CD4-positive, alpha-beta T cell treated with Interleukin-15 for 1 hour (primary cell): ENCODE measurements around the gene ADAR.

Source experiments
- DNase-seq: peaks from one replicate; pipeline ENCODE4 v3.0.0-alpha.2; 2020

The ADAR gene

GRCh38 chr1:154557248-154557938 lies 50.6 kb downstream of the ADAR start:
- no peak for DNase-seq

DNA sequence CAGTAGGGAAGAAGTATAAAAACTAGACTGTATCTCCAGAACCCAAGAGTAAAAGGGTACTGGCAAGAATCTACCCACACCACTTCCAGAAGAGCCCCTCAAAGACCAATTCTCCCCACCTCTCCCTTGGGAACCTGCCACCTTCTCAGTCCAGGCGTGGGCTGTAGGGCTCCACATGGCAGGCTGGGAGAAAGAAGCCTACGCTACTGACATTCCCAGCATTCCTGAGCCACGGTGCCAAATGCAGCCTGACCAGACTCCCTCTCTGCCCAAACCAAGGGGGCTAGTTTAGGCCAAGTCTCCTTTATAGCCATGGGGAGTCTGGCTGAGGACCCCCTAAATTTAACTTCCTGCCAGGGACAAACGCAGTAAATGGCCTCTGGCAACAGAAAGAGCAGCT lies 51.6 kb downstream of the ADAR start:
- no peak for DNase-seq

- DNase-seq, result no peak
These were observed 54.6 kb downstream of the ADAR start for GRCh38 chr1:154553056-154554030.

- no peak for DNase-seq
These were observed 56.0 kb downstream of the ADAR start for GRCh38 chr1:154552036-154552435.

GRCh38 chr1:154551474-154551873 lies 56.5 kb downstream of the ADAR start:
- no peak for DNase-seq

GRCh38 chr1:154550657-154551056 lies 57.3 kb downstream of the ADAR start:
- no peak for DNase-seq

DNA sequence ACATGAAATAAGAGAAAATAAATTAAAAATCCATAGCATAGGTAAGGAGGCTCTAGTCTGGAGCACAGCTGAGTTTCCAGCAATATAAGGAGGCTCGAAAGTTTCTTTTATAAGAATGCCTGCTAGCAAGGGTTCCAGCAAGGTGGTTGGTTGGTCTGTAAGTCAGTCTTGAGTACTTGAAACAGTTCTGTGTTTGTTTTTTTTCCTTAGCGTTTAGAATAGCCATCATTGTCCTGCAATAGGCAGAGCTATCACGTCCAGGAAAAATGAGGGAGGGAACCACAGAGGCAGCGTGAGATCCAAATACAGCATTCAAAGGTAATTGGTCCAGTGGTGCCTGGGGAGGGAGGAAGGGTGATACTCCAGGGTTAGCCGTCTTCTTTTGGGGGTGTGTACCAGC lies 57.9 kb downstream of the ADAR start:
- no peak for DNase-seq

DNA sequence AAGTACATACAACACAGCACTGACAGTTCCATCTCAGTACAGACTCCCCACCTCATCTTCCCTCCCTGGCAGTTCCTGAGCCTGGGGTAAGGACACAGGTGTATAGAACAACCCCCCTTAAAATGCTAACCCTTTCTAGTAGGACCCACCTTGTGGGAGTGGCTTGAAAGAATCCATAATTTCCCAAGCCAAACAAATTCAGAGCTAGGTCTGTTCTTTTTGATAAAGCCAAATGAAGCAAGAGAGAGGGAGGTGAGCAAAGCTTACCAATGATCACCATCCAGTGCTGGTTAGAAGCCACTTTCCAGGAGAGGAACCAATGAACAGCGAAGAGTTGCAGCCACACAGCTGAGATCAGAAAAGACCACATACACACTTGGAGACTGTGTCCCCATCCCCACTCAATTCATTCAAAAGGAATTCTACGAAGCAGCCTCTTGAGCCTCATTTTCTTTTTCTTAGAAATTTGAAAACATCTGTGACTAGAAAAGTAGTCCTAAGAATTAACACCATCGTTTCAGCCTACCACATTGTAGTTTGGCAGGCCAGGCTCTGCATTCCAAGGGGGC lies 58.7 kb downstream of the ADAR start:
- no peak for DNase-seq

DNA sequence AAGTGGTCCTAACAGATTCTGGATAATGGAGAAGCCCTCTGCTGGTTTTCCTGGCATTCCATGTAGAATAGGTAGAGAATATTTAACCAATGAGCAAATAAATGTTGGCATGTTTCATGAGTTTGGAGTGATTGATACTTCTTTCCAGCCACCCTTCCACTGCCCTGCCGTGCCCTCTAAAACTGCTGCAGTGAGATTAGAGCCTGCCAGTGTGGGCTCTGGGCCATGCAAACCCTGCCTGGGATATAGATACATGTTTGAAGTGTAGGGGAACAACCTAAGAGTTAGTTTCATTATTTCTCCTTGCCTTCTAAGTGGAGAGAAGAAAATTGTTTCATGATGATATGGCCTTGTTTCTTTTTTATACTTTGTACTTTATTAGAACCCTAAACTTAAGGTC lies 60.0 kb downstream of the ADAR start:
- no peak for DNase-seq

DNA sequence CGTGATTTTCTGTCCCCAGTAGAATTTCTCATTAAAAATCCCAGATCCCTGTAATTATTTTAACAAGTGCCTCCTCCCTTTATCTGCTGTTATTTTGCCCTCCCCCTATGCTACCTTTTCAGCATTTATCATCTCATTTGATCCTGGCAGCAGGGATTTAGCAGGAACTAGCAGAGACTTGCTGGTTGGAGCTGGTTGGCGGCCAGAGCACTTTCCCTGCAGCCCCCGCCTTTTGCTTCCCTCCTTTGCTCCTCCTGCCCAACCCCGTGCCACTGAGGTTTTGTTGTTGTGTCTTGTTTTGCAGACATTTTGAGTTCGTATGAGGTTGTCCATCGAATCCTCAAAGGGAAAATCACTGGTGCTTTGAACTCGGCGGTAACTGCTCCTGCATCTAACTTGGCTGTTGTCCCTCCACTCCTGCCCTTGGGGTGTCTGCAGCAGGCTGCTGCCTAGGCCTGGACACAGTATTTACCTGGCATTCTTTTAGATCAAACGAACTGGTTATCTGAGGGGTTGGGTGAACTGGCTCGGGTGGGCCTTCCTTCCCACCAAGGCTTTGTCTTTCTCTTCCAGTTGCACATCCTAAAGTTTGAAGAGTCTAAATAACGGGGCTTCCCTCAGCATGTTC lies 60.8 kb downstream of the ADAR start:
- no peak for DNase-seq

DNA sequence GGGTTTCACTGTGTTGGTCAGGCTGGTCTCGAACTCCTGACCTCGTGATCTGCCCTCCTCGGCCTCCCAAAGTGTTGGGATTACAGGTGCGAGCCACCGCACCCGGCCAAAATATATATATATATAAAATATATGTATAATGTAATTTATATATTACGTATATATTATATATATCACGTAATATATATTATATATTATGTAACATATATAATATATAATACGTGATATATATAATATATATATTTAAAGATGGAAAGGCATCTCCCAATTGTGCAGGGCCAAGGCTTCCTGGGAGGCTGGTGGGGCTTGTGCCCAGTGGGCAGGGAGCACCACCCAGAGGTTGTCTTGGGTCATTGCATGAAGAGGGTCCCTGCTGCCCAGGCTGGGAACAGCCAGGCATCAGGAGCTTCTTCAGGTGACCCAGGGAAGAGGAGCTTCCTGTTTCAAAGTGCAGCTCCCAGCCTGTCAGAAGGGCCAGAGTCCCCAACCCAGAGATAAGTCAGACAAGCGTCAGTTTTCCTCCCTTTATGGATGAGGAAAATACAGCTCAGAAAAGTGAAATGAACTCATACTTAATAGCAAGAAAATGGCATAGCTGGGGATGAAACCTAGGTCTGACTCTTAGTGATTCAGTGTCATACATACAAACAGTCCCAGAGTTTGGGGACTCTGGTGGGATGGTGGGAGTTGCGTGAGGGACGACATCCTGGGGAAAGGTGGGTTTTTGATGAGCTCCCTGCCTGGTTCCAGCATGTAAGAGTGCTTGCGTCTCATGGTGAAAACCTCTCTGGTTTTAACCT lies 61.5 kb downstream of the ADAR start:
- DNase-seq, result peak; percentile 44

DNA sequence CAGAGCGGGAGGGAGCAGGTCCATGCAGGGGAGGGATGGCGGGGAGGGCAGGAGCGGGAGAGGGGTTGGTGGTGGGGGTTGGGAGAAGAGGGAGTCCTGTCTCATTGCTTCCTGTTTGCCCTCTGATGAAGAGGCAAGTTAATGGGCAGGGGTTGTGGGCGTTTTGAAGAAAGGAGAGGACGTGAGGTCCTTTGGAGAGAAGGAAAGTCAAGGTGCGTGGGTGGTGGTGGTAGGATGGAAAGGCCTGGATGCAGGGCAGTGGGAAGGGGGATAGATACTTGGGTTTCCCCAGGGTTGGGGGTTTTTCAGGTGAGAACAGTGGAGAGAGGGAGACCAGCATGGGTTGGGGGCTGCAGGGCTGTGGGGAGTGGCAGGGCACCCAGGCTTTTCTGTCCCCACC lies 66.8 kb downstream of the ADAR start:
- DNase-seq, result no peak

DNA sequence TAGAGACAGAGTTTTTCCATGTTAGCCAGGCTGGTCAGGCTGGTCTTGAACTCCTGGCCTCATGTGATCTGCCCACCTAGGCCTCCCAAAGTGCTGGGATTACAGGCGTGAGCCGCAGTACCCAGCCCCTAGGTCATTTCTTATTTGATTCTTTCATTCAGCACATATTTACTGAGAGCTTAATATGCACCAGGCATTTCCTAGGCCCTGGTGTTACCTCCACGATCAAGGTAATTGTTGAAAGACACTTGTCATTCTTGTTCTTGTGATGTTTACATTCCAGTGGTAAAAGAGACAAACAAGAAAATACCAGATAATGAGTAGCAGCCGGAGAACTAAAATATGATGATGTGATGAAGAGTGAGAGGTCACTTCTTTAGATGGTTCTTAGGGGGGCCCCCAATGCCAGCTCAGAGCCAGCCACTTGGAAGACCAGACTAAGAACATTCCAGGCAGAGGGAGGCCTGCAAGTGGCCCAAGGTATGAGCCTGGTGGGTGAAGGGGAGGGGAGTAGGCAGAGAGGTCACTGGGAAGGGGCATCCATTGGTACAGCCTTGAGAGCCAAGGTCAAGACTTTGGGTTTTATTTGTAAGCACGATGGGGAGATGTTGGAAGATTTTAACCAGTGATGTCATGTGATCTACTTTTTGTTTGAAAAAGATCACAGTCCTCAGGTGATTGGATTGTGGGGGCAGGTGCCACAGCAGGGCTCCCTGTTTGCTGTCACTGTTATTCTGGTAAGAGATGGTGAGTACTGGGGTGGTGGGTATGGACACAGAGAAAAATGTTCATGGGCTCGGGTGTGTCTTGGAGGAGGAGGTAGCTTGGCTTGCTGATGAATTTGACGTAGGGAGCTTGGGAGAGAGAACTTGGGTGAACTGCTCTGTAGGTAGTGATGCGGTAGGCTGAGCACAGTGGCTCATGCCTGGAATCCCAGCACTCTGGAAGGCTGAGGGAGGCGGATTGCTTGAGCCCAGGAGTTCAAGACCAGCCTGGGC lies 68.2 kb downstream of the ADAR start:
- DNase-seq, result no peak

DNA sequence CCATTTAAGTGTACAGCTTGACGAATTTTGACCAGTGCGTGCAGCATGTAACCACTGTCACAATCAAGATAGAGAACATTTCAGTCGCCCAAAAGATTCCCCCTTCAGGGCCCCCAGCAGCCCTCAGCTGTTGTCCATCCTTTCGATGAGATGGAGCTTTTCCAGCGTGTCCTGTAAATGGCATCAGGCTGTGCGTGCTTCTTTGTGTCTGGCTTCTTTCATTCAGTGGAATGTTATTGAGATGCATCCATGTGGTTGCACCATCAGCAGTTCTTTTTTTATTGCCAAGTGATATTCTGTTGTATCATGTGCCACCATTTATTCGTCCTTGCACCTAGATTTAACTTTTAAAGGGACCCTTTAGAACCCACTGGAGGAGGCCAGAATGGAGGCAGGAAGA lies 71.4 kb downstream of the ADAR start:
- DNase-seq, result no peak

DNA sequence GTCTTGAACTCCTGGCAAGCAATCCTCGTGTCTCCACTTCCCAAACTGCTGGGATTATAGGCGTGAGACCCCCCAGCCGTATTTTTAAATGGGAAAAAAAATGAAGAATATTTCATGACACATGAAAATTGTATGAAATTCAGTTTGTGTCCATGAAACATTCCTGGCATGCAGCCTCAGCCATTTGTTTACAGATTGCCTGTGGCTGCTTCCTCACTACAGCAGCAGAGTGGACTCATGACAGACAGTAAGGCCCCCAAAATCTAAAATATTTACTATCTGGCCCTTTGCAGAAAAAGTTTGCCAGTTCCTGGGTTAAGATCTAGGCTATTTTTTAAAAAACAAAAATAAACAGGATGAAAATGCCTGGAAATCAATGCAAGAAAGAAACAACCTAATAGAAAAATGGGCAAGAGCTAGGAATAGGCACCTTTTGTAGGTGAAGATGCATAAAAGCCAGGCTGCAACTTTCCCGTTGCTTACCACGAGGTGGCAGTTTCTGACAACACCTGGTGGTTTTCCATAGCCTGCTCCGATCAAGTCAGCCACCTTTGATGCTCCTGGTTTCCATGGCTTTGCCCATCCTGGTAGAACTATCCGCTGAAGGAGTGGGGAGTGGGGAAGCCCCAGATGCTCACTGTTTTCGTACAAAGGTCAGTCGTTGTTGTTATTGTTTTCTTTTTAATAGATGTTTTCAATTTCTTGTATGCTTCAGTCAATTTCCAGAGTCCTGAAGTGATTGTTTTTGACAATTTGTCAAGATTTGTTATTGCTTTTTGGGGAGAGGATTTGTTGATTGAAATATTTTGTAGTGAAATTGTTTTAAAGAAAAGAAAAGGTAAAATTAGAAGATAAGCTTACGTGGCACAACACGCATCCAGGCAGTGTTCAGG lies 73.8 kb downstream of the ADAR start:
- no peak for DNase-seq
